HG03432 (cell line): ENCODE data around the gene GRIN2C.
A peak's percentile ranks its signal among the peaks of the same experiment; 100 is the strongest.

Source experiments
- ATAC-seq: cut with Tn5 transposase; IDR thresholded peaks from one replicate; pipeline ENCODE4 v1.9.1; 2021; ENCODE audit warnings: mild to moderate bottlenecking, moderate library complexity; ENCODE audit not compliant: unreplicated experiment

Gene GRIN2C

DNA sequence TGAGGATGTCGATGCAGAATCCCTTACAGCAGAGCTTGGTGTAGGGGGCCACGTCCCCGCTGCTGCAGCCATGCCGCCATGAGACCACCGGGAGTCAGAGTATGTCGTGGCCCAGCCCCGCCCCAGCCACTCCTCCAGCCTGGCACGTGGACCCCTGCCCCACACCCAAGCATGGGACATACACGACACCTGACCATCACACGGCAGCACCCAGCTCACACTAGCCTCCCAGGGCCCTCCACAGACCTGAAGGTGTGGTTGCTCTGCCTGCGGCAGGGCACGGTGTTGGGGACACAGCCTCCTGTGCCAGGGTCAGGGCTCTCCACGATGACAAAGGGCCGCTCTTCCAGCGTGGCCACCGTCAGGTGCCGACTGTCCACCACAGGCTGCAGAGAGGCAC is 9.4 kb downstream of the GRIN2C start:
- no peak for ATAC-seq

DNA sequence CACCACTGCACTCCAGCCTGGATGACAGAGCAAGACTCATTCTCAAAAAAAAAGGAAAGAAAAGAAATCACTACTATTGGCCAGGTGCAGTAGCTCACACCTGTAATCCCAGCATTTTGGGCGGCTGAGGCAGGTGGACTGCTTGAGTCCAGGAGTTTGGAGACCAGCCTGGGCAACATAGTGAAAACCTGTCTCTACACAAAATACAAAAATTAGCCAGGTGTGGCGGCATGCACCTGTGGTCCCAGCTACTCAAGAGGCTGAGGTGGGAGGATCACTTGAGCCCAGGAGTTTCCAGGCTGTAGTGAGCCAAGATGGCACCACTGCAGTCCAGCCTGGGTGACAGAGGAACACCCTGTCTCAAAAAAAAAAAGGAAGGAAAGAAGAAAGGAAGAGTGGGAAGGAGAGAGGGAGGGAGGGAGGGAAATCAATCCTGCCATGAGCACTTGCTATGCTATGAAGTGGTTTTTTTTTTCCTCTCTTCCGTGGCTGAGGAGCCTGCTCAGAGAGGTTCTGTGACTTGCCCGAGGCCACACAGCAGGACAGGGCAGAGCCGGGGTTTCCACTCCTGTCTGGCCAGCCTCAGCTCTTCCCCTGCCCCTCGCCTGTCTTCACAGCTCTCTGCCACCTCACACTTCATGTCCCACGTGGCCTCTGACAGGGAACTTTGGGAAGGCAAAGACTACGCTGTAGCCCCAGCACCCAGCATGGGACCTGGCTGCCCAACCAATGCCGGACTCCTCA is 10.9 kb downstream of the GRIN2C start:
- ATAC-seq, result no peak

DNA sequence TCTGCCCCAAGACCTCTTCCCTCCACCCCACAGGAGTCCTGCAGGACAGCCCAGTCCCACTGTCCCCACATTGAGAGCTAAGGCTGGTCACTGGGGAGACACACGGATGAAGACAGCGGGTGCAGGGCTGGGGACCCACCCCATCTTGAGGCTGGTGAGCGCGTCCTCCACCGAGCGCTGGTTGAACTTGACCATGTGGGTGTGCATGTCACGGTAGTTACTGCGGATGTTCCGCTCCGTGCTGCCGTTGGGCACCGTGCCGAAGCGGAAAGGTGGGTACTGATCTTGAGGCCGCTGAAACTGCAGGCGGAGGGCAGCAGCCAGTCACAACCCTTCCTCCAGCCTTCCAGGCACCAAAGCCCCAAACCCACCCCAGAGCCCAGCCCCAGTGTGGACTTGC is 13.1 kb downstream of the GRIN2C start:
- no peak for ATAC-seq

- ATAC-seq, result no peak
Observed at GRCh38 chr17:74843352-74843627, 16.4 kb downstream of the GRIN2C start.

DNA sequence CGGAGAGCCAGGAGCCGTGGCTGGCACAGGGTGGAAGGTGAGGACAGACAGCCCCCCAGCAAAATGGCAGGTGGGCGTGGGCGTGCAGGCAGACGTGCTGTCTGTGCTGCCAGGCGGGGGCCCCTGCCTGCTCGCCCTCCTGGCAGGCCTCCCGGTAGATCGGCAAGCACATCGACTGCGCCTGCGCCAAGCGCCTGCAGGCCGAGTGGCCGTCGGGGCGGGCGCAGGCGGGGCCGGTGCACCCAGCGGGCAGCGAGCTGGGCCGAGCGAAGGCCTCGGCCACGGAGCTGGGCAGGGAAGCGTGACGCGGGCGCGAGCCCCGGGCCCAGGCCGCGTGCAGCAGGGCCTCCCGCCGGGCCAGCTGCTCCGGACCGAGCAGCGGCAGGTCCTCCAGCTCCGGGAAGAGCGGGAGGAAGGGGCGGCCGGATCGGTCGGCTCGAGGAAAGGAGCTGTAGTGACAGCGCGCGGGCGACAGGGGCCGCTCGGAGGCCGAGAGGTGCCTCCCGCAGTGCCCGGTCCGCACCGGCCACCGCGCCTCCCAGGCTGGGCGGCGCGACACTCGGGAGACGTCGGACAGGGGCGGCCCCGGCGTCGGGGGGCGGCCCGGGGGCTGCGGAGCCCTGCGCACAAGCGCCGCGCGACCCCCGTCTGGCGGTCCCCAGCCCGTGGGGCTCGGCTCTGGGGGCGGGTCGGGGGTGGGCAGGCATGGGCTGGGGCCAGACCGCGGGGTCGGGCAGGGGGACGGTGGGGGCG is 16.9 kb downstream of the GRIN2C start:
- ATAC-seq, result no peak

GRCh38 chr17:74842146-74842598 is 17.5 kb downstream of the GRIN2C start:
- no peak for ATAC-seq

- no peak for ATAC-seq
Observed at GRCh38 chr17:74840989-74841666, 18.6 kb downstream of the GRIN2C start.

GRCh38 chr17:74839990-74840852 is 19.5 kb downstream of the GRIN2C start:
- no peak for ATAC-seq

DNA sequence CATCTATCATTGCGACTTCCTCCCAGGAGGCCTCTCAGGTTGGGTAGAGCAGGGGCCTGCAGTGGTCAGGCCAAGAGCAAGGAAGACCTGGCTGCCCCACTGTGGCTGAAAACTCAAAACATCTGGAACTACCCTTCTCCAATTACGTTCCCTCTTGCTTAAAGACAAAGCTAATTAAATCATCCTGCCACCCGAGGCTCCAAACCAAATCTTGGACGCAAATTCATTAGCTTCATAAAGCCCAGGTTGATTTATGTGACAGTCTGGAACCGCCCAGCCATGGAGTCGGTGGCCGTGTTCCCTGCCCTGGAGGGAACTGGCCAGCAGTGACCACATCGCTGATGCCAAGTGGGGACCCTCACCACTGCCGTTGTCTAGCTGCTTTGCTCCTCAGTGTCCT is 21.4 kb downstream of the GRIN2C start:
- no peak for ATAC-seq

GRCh38 chr17:74836691-74837467 is 22.8 kb downstream of the GRIN2C start:
- no peak for ATAC-seq

GRCh38 chr17:74836191-74836590 is 23.5 kb downstream of the GRIN2C start:
- ATAC-seq, result no peak

DNA sequence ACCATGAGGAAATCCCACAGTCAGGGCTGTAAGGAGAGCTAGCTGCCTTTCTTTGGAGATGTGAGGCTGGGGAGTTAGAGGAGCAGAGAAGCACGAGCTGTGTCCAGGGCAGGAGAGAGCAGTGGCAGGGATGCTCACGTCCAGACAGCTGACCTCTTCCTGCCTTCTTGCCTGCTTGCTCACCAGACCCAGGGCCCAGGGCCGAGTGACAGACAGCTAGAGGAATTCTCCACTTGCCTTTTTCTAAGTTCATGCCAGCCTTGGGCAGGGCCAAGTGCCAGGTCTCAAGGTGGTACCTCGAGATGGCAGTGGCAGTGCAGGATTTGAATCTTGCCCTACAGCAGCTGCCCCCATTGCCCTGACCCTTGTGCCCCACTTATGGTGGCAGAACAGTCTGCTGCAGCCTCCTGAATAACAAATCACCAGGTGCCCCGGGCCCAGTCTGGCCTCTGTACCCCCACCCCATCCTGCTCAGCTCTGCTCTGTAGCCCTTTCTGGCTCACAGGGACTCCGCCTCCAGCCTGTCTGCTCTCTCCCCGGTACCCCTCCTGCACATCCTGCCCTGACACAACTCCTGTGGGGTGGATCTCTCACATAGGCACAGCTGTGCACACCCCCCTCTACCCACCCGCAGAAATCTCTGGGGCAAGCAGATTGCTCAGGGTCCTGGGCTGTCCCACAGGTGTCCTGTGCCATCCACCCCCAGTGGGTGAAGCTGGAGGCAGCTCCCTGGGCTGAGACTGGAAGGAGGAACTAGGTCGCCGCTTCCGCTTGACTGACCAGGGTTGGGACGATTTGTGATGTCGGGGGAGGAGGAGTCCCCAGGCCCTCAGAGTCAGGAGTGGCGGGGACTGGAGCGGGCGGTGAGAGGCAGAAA is 25.9 kb downstream of the GRIN2C start:
- peak; percentile 39 for ATAC-seq

- ATAC-seq, result no peak
Observed at GRCh38 chr17:74832421-74832820, 27.3 kb downstream of the GRIN2C start.

DNA sequence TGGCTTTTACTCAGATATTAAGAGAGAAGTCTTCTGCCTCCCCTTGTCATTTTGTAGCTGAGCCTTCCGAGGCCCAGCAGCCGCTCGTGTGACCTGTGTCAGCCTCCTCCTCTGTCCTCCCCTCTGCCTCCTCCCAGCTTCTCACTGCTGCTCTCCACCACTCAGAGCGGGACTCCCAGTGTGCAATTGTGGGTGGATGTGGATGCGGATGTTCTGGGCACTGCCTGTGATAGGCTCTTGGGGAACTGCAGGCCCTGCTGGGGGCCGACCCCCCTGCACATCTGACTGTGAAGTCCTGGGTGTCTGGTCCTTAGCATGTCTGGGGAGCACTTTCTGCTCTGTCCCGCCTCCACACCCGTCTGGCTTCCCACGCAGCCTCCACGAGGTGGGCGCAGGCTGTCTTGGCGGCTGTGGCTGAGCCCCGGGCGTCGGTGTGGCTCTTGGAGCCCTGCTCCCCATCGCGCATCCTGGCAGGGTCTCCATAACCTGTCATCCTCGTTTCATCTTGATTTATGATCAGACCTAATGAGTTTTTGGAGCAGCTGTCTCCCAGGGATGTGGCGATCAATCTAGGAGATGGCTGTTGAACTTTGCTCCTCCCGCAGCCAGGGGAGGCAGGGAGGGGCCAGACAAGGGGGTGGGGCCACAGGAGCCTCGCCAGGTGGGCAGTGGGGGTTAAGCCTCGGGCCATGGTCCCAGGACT is 28.1 kb downstream of the GRIN2C start:
- ATAC-seq, result no peak

DNA sequence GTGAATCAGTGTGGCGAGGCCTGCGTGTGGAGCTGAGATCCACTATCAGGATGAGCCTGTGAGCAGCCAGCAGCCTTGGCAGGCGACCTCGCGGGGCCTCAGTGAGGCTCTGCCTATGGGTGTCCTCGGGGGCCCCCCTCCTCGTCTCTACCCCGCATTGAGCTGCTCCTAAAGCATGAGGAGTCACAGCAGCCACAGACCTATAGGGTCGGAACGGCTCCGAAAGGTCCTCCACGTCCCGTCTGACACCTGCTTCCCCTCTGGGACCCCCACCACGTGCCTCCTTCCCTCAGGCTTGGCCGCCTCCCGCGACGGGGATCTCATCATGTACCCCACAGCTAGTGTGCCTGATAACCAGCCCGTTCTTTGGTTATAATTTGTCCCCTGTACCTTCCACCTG is 28.8 kb downstream of the GRIN2C start:
- no peak for ATAC-seq

DNA sequence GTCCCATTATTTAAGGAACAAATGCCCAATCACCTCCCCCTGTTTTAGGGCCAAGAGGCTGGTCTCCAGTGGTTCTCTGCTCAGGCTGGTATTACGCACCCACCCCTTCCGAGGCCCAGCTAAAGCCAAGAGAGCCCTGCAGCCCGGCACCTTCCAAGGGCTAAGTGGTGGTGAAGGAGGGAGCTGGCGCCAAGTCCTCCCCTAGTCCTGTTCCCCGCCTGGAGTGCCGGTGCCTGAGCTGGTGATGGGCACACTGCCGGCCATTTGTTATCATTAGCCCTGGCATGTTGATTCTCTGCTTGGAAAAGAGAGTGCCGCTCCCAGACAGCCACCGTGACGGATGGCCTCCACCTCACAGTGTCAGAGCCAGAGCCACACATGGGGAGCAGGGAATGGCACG is 31.9 kb downstream of the GRIN2C start:
- ATAC-seq, result no peak

- no peak for ATAC-seq
Observed at GRCh38 chr17:74825952-74826719, 33.5 kb downstream of the GRIN2C start.
